GM12878 (cell line): ENCODE data around the gene IL3RA. TPM values are rescaled to one million over a fixed set of nuclear protein-coding genes. Genes with fewer than 3 reads are reported as not detected.

Experiments
- ATAC-seq: fragments of 200-7000 bp; cut with Tn5 transposase; 3 replicates; pipeline ENCODE4 v1.9.1; 2020; ENCODE audit warnings: mild to moderate bottlenecking, moderate library complexity
- BruUV-seq: library from RNA; stranded (reverse); fragments of 400-500 nt; replicated peaks from 2 replicates; lab custom pipeline; 2021; lab: Mats Ljungman, UMichigan
- CTCF ChIA-PET: fragments of 300-600 bp; sonication (Branson Sonifier 250); formaldehyde crosslinking; extraction: SDS; loops from one replicate; lab custom pipeline; 2021; ENCODE audit warnings: inconsistent platforms; lab: Yijun Ruan, JAX
- POLR2A ChIA-PET: fragments of 350-600 bp; formaldehyde crosslinking; extraction: SDS; loops from one replicate; lab custom pipeline; 2021; ENCODE audit warnings: inconsistent platforms; lab: Charles Lee
- RAD21 ChIA-PET: fragments of 300-600 bp; sonication (Branson Sonifier 250); formaldehyde crosslinking; loops from one replicate; lab custom pipeline; 2023; ENCODE audit warnings: antibody characterized with exemption; ENCODE audit not compliant: unreplicated experiment; lab: Charles Lee
- SMC1A ChIA-PET: fragments of 300-600 bp; sonication (Branson Sonifier 250); formaldehyde crosslinking; loops from one replicate; lab custom pipeline; 2023; ENCODE audit not compliant: unreplicated experiment, uncharacterized antibody; lab: Charles Lee
- DNase-seq: peaks from one replicate; pipeline ENCODE4 v3.0.0-alpha.2; 2011; ENCODE audit warnings: low read depth, low spot score
- FAIRE-seq: peaks from 3 replicates; lab custom pipeline; 2011; peaks lifted over from hg19 to GRCh38; lab: Jason Lieb, UNC
- H2AFZ ChIP-seq: 2 replicates; pipeline ENCODE4 v1.6.0; 2011; ENCODE audit warnings: low read depth, low read length, control low read depth; ENCODE audit not compliant: control insufficient read depth
- H3K27ac ChIP-seq: 2 replicates; pipeline ENCODE4 v1.5.1; 2011; ENCODE audit warnings: control low read depth; ENCODE audit not compliant: control insufficient read depth, insufficient read depth
- H3K27me3 ChIP-seq, 2 experiments: replicated peaks in 1 of 2; 2 replicates each; pipeline versions ENCODE4 v1.6.0 to v1.6.1; 2011; ENCODE audit warnings: low read length in 1 of 2; ENCODE audit not compliant: control insufficient read depth in 2 of 2, insufficient read depth in 2 of 2
- H3K36me3 ChIP-seq, 2 experiments: 2 replicates each; pipeline ENCODE4 v1.5.1; 2011; ENCODE audit warnings: low read length in 1 of 2; ENCODE audit not compliant: control insufficient read depth in 2 of 2, insufficient read depth in 2 of 2
- H3K4me1 ChIP-seq: 2 replicates; pipeline ENCODE4 v1.6.1; 2011; ENCODE audit warnings: mild to moderate bottlenecking, low read length, moderate library complexity, mixed read lengths; ENCODE audit not compliant: control insufficient read depth, insufficient read depth
- H3K4me2 ChIP-seq: 2 replicates; pipeline ENCODE4 v1.6.0; 2011; ENCODE audit warnings: control low read depth; ENCODE audit not compliant: control insufficient read depth, insufficient read depth
- H3K4me3 ChIP-seq: fragments of 200-600 bp; sonication (generic); 2 replicates; pipeline ENCODE4 v1.5.1; 2016
- H3K79me2 ChIP-seq: 2 replicates; pipeline ENCODE4 v1.6.0; 2011; ENCODE audit warnings: low read length; ENCODE audit not compliant: control insufficient read depth, insufficient read depth
- H3K9ac ChIP-seq: 2 replicates; pipeline ENCODE4 v1.8.0; 2011; ENCODE audit warnings: low read length, control low read depth, mixed read lengths; ENCODE audit not compliant: control insufficient read depth, insufficient read depth
- H3K9me3 ChIP-seq: replicated peaks from 3 replicates; pipeline ENCODE4 v1.5.1; 2011; ENCODE audit warnings: mild to moderate bottlenecking, low read length; ENCODE audit not compliant: control insufficient read depth, insufficient read depth
- H4K20me1 ChIP-seq: 2 replicates; pipeline ENCODE4 v1.6.0; 2011; ENCODE audit not compliant: control insufficient read depth, insufficient read depth
- BRCA1 ChIP-seq: IDR thresholded peaks from 2 replicates; pipeline ENCODE4 v1.6.1; 2011; ENCODE audit warnings: low read depth, low read length, improper control_type of control experiment
- CEBPB ChIP-seq, 2 experiments: fragments of 150-350 bp in 1 of 2; IDR thresholded peaks; 2 replicates each; pipeline ENCODE4 v1.6.1; 2012 to 2014; ENCODE audit warnings: low read depth in 2 of 2, low read length in 2 of 2, borderline replicate concordance in 1 of 2, inconsistent platforms in 1 of 2
- E2F8 ChIP-seq: fragments of 450-650 bp; IDR thresholded peaks from 2 replicates; pipeline ENCODE4 v1.6.1; 2018; ENCODE audit warnings: mild to moderate bottlenecking, low read depth, moderate library complexity; ENCODE audit not compliant: partially characterized antibody
- GATAD2B ChIP-seq: fragments of 450-650 bp; conservative IDR thresholded peaks from 2 replicates; pipeline ENCODE4 v1.6.1; 2017; ENCODE audit warnings: low read depth, mild to moderate bottlenecking, moderate library complexity
- KDM1A ChIP-seq: fragments of 200-600 bp; sonication (generic); IDR thresholded peaks from 2 replicates; pipeline ENCODE4 v1.6.1; 2016; ENCODE audit warnings: borderline replicate concordance
- NBN ChIP-seq: fragments of 450-650 bp; IDR thresholded peaks from 2 replicates; pipeline ENCODE4 v1.6.1; 2016
- NFYB ChIP-seq: IDR thresholded peaks from 2 replicates; pipeline ENCODE4 v1.6.1; 2011; ENCODE audit warnings: low read depth, mild to moderate bottlenecking, low read length, improper control_type of control experiment, moderate library complexity; ENCODE audit not compliant: insufficient read depth
- NKRF ChIP-seq: fragments of 450-650 bp; conservative IDR thresholded peaks from 2 replicates; pipeline ENCODE4 v1.6.1; 2017; ENCODE audit warnings: mild to moderate bottlenecking, moderate library complexity
- NR2F1 ChIP-seq: fragments of 450-650 bp; conservative IDR thresholded peaks from 2 replicates; pipeline ENCODE4 v1.6.1; 2017; ENCODE audit warnings: mild to moderate bottlenecking
- TARDBP ChIP-seq: IDR thresholded peaks from 2 replicates; pipeline ENCODE4 v1.6.1; 2016; ENCODE audit warnings: borderline replicate concordance
- WRNIP1 ChIP-seq: IDR thresholded peaks from 2 replicates; pipeline ENCODE4 v1.6.1; 2011; ENCODE audit warnings: low read depth, low read length, improper control_type of control experiment, borderline replicate concordance
- ZBTB33 ChIP-seq: fragments of 450-650 bp; IDR thresholded peaks from 2 replicates; pipeline ENCODE4 v1.6.1; 2017; ENCODE audit warnings: mild to moderate bottlenecking
- ZNF217 ChIP-seq: fragments of 450-650 bp; IDR thresholded peaks from 2 replicates; pipeline ENCODE4 v1.6.1; 2017; ENCODE audit warnings: antibody characterized with exemption, mild to moderate bottlenecking
- WGBS: methylation state at CpG from one replicate; pipeline ENCODE4 v1.1.6; 2016; ENCODE audit warnings: low lambda C conversion rate; ENCODE audit not compliant: insufficient replicate concordance, insufficient coverage; ENCODE audit errors: missing lambda C conversion rate; 5-methylcytosine and 5-hydroxymethylcytosine counted together
- in situ Hi-C: fragments of 300-500 bp; cut with MboI; formaldehyde crosslinking; loops from 9 replicates; pipeline ENCODE4 v1.14.3; 2018; ENCODE audit warnings: mixed read lengths
- intact Hi-C: fragments of 100-400 bp; cut with micrococcal nuclease; formaldehyde crosslinking; loops from one replicate; pipeline ENCODE4 v1.14.2; 2022; ENCODE audit not compliant: unreplicated experiment
- polyA plus RNA-seq, 11 experiments: library from polyadenylated mRNA; depleted of rRNA in 4 of 11; unstranded in 6 of 11; stranded (reverse) in 5 of 11; fragments of >200 nt; fragmentation: Nextera tagmentation in 4 of 11; fragmentation: Illumina TruSeq in 1 of 11; extraction: Ambion mirVana in 4 of 11; extraction: Trizol in 1 of 11; gene quantifications; 1 replicate in 1 of 11; 2 replicates in 10 of 11; pipeline versions ENCODE4 v1.2.1 to v1.2.3, GENCODE V29; 2011 to 2016; ENCODE audit warnings: inconsistent platforms in 2 of 11, missing spikeins in 2 of 11, low read depth in 1 of 11
- total RNA-seq, 4 experiments: library from RNA; depleted of rRNA in 3 of 4; stranded (reverse); fragments of >200 nt in 3 of 4; fragmentation: Illumina TruSeq in 1 of 4; extraction: Trizol in 1 of 4; gene quantifications; 2 replicates each; pipeline versions ENCODE4 v1.2.1 to v1.2.3, GENCODE V29; 2013 to 2021
- TF ChIP-seq, protein P1 (sequence below): fragments of 450-650 bp; formaldehyde crosslinking; IDR thresholded peaks from 2 replicates; pipeline ENCODE4 v1.4.0; 2022; ENCODE audit warnings: mild to moderate bottlenecking, moderate library complexity

The IL3RA gene
- total and polyA plus RNA-seq, 10 of the 15 experiments (the other 5 are each of a cell fraction or from before 2014, with no cell fraction given) = 2.1 to 31.1 (median 17.9) TPM

DNA sequence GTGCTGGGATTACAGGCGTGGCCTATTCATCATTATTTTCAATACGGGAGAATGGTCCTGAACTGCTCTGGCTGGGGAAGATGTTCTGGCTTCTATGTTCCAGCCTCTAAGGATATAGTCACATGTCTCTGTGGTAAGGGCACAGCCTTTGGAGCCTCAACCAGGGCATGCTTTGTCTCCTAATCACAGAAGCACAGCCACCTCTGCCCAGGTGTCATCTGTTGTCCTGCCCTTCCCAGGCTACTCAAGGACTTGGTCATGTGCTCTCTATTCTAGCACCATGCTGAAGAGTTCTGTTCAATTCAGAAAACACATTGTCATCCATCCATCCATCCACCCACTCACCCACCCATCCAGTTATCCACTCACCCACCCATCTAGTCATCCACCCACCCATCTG, 86.6 kb downstream of the IL3RA start:
- Histone ChIP-seq H2AFZ (no peak overlapping the region), H3K27me3 (no peaks in the 10 kb centered on the region), H3K4me2 (no peak overlapping the region), H3K4me3 (no peak overlapping the region), H4K20me1 (no peaks in the 10 kb centered on the region), H3K36me3 (peaks cover 24 to 36% of the 10 kb centered on the region in 2 experiments), H3K4me1 (no peaks in the 10 kb centered on the region), H3K79me2 (no peaks in the 10 kb centered on the region), H3K27ac (no peak overlapping the region)
- in situ Hi-C loops = no loop called here
- BruUV-seq = no TSS peak
- ATAC-seq (no peak), DNase-seq (no peak), FAIRE-seq (no peak)
- SMC1A ChIA-PET = no interaction called here
- POLR2A ChIA-PET = no interaction called here
- CTCF ChIA-PET = no interaction called here
- RAD21 ChIA-PET = no interaction called here
- TF ChIP-seq NR2F1 (no peak), BRCA1 (no peak), ZBTB33 (no peak), WRNIP1 (no peak), GATAD2B (no peak), CEBPB (IDR thresholded peaks at IDR 0.05; ENCODE audit: borderline replicate concordance in 1 of 2, low read depth in 2 of 2, low read length in 2 of 2) (no peak), NKRF (no peak), ZNF217 (no peak), E2F8 (no peak), KDM1A (no peak), TARDBP (no peak), NFYB (no peak), NBN (no peak)
- TF ChIP-seq, protein P1, sequence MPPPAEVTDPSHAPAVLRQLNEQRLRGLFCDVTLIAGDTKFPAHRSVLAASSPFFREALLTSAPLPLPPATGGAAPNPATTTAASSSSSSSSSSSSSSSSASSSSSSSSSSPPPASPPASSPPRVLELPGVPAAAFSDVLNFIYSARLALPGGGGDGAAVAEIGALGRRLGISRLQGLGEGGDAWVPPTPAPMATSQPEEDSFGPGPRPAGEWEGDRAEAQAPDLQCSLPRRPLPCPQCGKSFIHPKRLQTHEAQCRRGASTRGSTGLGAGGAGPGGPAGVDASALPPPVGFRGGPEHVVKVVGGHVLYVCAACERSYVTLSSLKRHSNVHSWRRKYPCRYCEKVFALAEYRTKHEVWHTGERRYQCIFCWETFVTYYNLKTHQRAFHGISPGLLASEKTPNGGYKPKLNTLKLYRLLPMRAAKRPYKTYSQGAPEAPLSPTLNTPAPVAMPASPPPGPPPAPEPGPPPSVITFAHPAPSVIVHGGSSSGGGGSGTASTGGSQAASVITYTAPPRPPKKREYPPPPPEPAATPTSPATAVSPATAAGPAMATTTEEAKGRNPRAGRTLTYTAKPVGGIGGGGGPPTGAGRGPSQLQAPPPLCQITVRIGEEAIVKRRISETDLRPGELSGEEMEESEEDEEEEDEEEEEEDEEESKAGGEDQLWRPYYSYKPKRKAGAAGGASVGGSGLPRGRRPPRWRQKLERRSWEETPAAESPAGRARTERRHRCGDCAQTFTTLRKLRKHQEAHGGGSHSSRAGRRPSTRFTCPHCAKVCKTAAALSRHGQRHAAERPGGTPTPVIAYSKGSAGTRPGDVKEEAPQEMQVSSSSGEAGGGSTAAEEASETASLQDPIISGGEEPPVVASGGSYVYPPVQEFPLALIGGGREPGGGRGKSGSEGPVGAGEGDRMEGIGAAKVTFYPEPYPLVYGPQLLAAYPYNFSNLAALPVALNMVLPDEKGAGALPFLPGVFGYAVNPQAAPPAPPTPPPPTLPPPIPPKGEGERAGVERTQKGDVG (CRISPR knock-in tag) = no peak
- TF ChIP-seq, all 136 proteins: peak for 0
- Histone ChIP-seq H3K9ac (no peak overlapping the region), H3K9me3 (peaks cover 26% of the 10 kb centered on the region)
- intact Hi-C loops = no loop called here
- 50% methylated on average over 2 of the region's 2 CpGs for WGBS
